ENCODE data around the gene CDH10.

GRCh38 chr5:24487368-24488229, 157.2 kb downstream of the CDH10 start:
- no peak for TF ChIP-seq CTCF (IDR thresholded peaks at IDR 0.05; ENCODE audit: low read length)
- no peak for TF ChIP-seq EZH2 (optimal IDR thresholded peaks at IDR 0.05; ENCODE audit: low read depth, low read length)

Data from MM.1S (cell line).